Stimulated activated CD4-positive, alpha-beta T cell treated with anti-CD3 and anti-CD28 coated beads, Interleukin-4, amount 100 ng/mL, for 24 hours (primary cell): ENCODE results near the gene ATF6B.
"Not testable (repeated sequence)": the region's sequence is repeated elsewhere in the genome, so short reads cannot be mapped to it uniquely, and the experiment has no call there.

Source experiments
- DNase-seq: peaks from one replicate; pipeline ENCODE4 v3.0.0-alpha.2; 2020

ATF6B gene

GRCh38 chr6:32079566-32080290, 48.3 kb downstream of the ATF6B start:
- no peak for DNase-seq

- DNase-seq: no peak
Measured at GRCh38 chr6:32076321-32076809, 51.7 kb downstream of the ATF6B start.

- no peak for DNase-seq
Measured at GRCh38 chr6:32075781-32076180, 52.3 kb downstream of the ATF6B start.

- DNase-seq: no peak
Measured at GRCh38 chr6:32074996-32075532, 53.0 kb downstream of the ATF6B start.

GRCh38 chr6:32073613-32074012, 54.4 kb downstream of the ATF6B start:
- DNase-seq: no peak

- DNase-seq: no peak
Measured at GRCh38 chr6:32073101-32073500, 54.9 kb downstream of the ATF6B start.

GRCh38 chr6:32070814-32071543, 57.1 kb downstream of the ATF6B start:
- DNase-seq: no peak

- no peak for DNase-seq
Measured at GRCh38 chr6:32069878-32070515, 58.0 kb downstream of the ATF6B start.

GRCh38 chr6:32069460-32069859, 58.6 kb downstream of the ATF6B start:
- no peak for DNase-seq

- DNase-seq: no peak
Measured at GRCh38 chr6:32068867-32069266, 59.2 kb downstream of the ATF6B start.

GRCh38 chr6:32068315-32068714, 59.7 kb downstream of the ATF6B start:
- DNase-seq: not testable (repeated sequence)

GRCh38 chr6:32067521-32067920, 60.5 kb downstream of the ATF6B start:
- not testable (repeated sequence) for DNase-seq
